Heart right ventricle (tissue), 16 donors: ENCODE results near the gene RPL5. TPM values are rescaled to one million over a fixed set of nuclear protein-coding genes. Genes with fewer than 3 reads are reported as not detected.
A peak's percentile ranks its signal among the peaks of the same experiment; 100 is the strongest.

Experiments used
- ATAC-seq, 8 donors: fragments of 200-7000 bp; cut with Tn5 transposase; one replicate each; pipeline ENCODE4 v1.9.1; 2020; ENCODE audit warnings: mild to moderate bottlenecking in 8 of 8, moderate library complexity in 8 of 8, moderate number of reproducible peaks in 1 of 8
- DNase-seq, 2 donors: peaks; one replicate each; pipeline ENCODE4 v3.0.0-alpha.2; 2020
- H3K27ac ChIP-seq, 10 donors: fragments of 200-600 bp; sonication (generic) in 2 of 10; one replicate each; pipeline versions ENCODE4 v1.5.0 to v1.8.0; 2020 to 2022; ENCODE audit warnings: mild to moderate bottlenecking in 3 of 10
- H3K27me3 ChIP-seq, 7 donors: fragments of 200-600 bp; one replicate each; pipeline ENCODE4 v1.8.0; 2021 to 2022; ENCODE audit warnings: mild to moderate bottlenecking in 2 of 7
- H3K36me3 ChIP-seq, 9 donors: fragments of 200-600 bp; sonication (generic) in 1 of 9; one replicate each; pipeline versions ENCODE4 v1.5.0 to v1.8.0; 2020 to 2022; ENCODE audit warnings: mild to moderate bottlenecking in 2 of 9
- H3K4me1 ChIP-seq, 9 donors: fragments of 200-600 bp; sonication (generic) in 1 of 9; one replicate each; pipeline versions ENCODE4 v1.5.0 to v1.8.0; 2020 to 2022; ENCODE audit warnings: mild to moderate bottlenecking in 4 of 9
- H3K4me3 ChIP-seq, 10 donors: fragments of 200-600 bp; sonication (generic) in 2 of 10; one replicate each; pipeline versions ENCODE4 v1.5.0 to v1.8.0; 2020 to 2022; ENCODE audit warnings: mild to moderate bottlenecking in 7 of 10, moderate library complexity in 2 of 10
- H3K9me3 ChIP-seq, 11 donors: fragments of 200-600 bp in 10 of 11; sonication (generic) in 2 of 11; one replicate each; pipeline versions ENCODE4 v1.5.0 to v1.8.0; 2013 to 2022; ENCODE audit warnings: mild to moderate bottlenecking in 2 of 11, control low read depth in 1 of 11, moderate library complexity in 1 of 11
- WGBS, 2 donors: extraction: QIAGEN DNeasy Blood & Tissue Kit; methylation state at CpG; one replicate each; pipeline ENCODE4 v1.1.7; 2013; ENCODE audit warnings: inconsistent platforms in 1 of 2; 5-methylcytosine and 5-hydroxymethylcytosine counted together
- intact Hi-C, 10 donors: fragments of 100-400 bp; cut with DNase I; formaldehyde crosslinking; loops; one replicate each; pipeline versions ENCODE4 v1.11.1 to v1.14.2; 2022
- polyA plus RNA-seq, 2 donors: library from polyadenylated mRNA; stranded (reverse); fragments of 200-250 nt; gene quantifications; one replicate each; pipeline ENCODE4 v1.2.3, GENCODE V29; 2013
- total RNA-seq, 10 donors: library from RNA; stranded (reverse); fragmentation: NEBNext Ultra II Directional in 3 of 10; extraction: Animal tissue kit (Norgen Biotek cat#: 25700) in 3 of 10; gene quantifications; one replicate each; pipeline versions ENCODE4 v1.2.1 to v1.2.4, GENCODE V29; 2021 to 2023
- TF ChIP-seq, protein P1 (sequence below), 9 donors: fragments of 200-600 bp; sonication (generic) in 2 of 9; IDR thresholded peaks; one replicate each; pipeline versions ENCODE4 v1.5.0 to v1.8.0; 2021 to 2022; ENCODE audit warnings: antibody characterized with exemption in 9 of 9, mild to moderate bottlenecking in 5 of 9, moderate library complexity in 1 of 9
- donor health status: Arrhythmogenic right ventricular cardiomyopathy.
- donor health status: ischemic (EF 13 %, LVEDD 7.1; RV severe dilation, severe dysfunction).
- donor health status: healthy with polysubstance abuse.
- donor health status: DM: no; HTN: yes; CAD: no.
- donor health status: DM: no; HTN: no; CAD: no.
- donor health status: ischemic (EF 25% LVEDD 6.9; RV normal size, moderate dysfunction).
- donor health status: ischemic (EF 25% LVEDD 5.7; RV mildly dilated, moderate dysfunction).
- donor health status: healthy.
- donor health status: DM: yes; HTN: yes; CAD: no.
- donor health status: Ischemic cardiomyopathy.
- donor health status: ischemic (EF 35%, LVEDD 5.7; RV mildly dilated, moderate dysfunction).
- donor health status: nonischemic (EF 11% LVEDD 7.7; RV severe dilation, severe dysfunction).
- donor health status: DM: yes; HTN: yes; CAD: no.
- donor health status: PGD.
- donor health status: ischemic (EF 29% LVEDD 5.4; RV normal size, mild dysfunction).
- donor health status: nonischemic (EF 23%, LVEDD 6.1; RV moderate dilation, normal function).

Gene RPL5
- total and polyA plus RNA-seq, 12 donors, result 468 to 1,695 (median 561) TPM

DNA sequence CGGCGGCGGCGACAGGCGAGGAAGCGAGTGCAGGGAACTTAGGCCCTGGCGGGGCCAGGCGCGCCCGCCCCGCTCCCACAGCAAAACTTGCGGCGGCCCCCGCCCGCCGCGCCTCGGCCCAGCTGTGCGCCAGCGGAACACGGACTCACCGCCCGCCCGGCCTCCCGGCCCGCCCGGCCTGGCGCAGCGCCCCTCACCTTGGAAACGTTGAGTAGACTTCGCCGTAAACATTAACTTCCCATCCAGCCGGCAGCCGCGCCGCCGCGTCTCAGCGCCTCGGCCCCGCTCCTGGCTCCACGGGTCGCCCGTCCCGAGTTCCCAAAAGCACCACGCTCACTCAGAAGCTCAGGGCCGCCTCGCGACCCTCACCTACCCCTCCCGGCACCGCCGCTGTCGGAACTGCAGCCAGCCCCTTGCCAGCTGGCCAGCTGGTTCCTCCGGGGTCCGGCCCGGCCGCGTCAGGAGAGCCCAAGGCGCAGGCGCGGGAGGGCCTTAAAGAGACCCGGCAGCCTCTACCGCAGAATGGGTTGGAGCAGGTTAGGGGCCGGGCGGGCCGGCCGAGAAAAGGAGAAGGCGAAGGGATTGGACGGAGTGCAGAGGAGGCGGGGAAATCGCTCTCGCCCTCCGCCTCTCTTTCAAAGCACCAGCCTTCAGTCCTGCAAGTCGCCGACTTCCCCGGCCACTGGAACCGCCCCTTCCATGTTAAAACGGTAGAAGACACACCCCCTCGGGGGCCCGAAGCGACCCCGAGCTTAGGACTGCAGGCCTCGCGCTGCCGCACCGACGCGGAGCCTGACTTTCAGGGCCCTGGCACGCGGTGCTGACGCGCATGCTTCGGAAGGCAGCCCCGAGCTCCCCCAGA is 47.0 kb upstream of the RPL5 start, which contains the start of gene EVI5:
Gene EVI5 (minus strand): TSS at position 470 of the 862 bp plus-strand sequence. CDS start 48,562 bp downstream, outside the sequence.
- WGBS, 2 donors, result 1% methylated on average over 87 to 94 of the region's 94 CpGs
- Histone ChIP-seq H3K4me3 (peak within 1 kb of the TSS; percentile 47 to 91 (median 75)), H3K9me3 (no peaks in the 10 kb centered on the region), H3K4me1 (peaks cover 0 to 49% (median 26%) of the 10 kb centered on the region in 9 donors), H3K27ac (peak within 1 kb of the TSS; percentile 67 to 100 (median 95)), H3K27me3 (no peaks in the 10 kb centered on the region), H3K36me3 (peaks cover 0 to 7% (median 0%) of the 10 kb centered on the region in 9 donors)
- DNase-seq, result peak; percentile 94
- ATAC-seq, result peak; percentile 96 to 98 (median 97)
- TF ChIP-seq, protein P1, sequence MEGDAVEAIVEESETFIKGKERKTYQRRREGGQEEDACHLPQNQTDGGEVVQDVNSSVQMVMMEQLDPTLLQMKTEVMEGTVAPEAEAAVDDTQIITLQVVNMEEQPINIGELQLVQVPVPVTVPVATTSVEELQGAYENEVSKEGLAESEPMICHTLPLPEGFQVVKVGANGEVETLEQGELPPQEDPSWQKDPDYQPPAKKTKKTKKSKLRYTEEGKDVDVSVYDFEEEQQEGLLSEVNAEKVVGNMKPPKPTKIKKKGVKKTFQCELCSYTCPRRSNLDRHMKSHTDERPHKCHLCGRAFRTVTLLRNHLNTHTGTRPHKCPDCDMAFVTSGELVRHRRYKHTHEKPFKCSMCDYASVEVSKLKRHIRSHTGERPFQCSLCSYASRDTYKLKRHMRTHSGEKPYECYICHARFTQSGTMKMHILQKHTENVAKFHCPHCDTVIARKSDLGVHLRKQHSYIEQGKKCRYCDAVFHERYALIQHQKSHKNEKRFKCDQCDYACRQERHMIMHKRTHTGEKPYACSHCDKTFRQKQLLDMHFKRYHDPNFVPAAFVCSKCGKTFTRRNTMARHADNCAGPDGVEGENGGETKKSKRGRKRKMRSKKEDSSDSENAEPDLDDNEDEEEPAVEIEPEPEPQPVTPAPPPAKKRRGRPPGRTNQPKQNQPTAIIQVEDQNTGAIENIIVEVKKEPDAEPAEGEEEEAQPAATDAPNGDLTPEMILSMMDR (IDR thresholded peaks at IDR 0.05), result peak in 4 of 9 donors; percentile 10 to 45 (median 29)
- intact Hi-C loops, result loop anchor here in 2 of 10 donors (2.0 to 5.0 kb wide), 2 partner anchors 28 to 47 kb away; partner anchors contain the start of gene RPL5 (in 1 of the 2)

DNA sequence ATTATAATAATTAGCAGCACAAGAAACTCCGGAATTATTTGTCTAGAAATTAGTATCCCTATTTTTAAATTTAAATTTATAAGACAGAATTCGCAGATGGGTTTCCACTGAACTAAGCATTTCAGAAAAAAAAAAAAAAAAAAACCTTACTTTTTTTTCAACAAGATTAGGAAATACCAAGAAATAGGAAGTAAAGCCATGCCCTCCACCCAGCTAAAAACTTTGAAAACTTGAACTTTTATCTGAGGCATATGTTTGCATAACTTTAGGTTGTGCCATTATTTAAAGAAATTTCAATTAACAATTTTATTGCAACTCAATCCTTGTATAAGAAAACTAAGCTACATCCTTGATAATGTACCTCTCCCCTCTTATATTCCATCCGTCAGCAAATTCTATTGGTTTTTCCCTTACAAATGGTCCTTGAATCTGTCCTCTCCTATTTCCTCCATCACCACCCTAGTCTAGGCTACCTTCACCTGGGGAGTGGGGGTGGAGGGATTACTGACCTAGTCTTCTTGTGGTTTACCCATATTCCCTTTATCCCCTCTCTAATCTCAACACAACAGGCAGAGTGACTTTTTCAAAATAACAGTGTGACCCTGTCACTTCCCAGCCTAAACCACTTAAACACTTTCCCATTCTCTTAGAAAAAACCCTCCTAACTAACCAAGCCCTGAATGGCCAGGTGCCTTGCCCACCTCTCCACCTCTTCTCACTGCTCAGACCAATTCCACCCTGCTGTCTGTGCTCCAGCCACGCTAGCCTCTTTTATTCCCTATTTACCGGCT is 45.5 kb upstream of the RPL5 start:
- H3K27ac ChIP-seq, result peak overlapping the region in 8 of 10 donors; percentile 90 to 100 (median 96)
- H3K4me3 ChIP-seq, result peak overlapping the region in 6 of 10 donors; percentile 63 to 91 (median 82)

DNA sequence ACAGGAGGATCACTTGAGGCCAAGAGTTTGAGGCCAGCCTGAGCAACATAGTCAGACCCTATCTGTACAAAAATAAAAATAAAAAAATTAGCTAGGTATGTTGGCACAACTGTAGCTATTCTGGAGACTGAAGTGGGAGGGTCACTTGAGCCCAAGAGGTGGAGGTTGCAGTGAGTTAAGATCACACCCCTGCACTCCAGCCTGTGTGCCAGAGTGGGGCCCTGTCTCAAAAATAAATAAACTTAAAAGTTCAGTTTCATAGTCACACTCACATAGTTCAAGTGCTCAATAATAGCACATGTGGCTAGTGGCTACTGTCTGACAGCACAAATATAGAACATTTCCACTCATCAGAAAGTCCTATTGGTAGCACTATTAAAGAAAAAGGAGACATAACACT is 41.8 kb upstream of the RPL5 start:
- DNase-seq (no peak), ATAC-seq (no peak)
- Histone ChIP-seq H3K27ac (peak overlapping the region in 3 of 10 donors; percentile 17 to 48 (median 41)), H3K4me1 (peaks cover 0 to 30% (median 8%) of the 10 kb centered on the region in 9 donors), H3K4me3 (no peak overlapping the region), H3K36me3 (no peaks in the 10 kb centered on the region), H3K9me3 (peaks cover 0 to 10% (median 0%) of the 10 kb centered on the region in 11 donors), H3K27me3 (no peaks in the 10 kb centered on the region)
- TF ChIP-seq, protein P1 (IDR thresholded peaks at IDR 0.05), result no peak
- intact Hi-C loops, result no loop called here

More for the DNA sequence above, 45.5 kb upstream of the RPL5 start:
- DNase-seq (no peak), ATAC-seq (no peak)
- 87 to 90% methylated on average over 5 of the region's 5 CpGs for whole genome bisulfite sequencing, 2 donors
- Histone ChIP-seq H3K9me3 (no peaks in the 10 kb centered on the region), H3K4me1 (peaks cover 0 to 40% (median 26%) of the 10 kb centered on the region in 9 donors), H3K27me3 (no peaks in the 10 kb centered on the region), H3K36me3 (peaks cover 0 to under 1% (median 0%) of the 10 kb centered on the region in 9 donors)
- intact Hi-C loops, result loop anchor here in 1 of 10 donors (5.0 kb wide), 1 partner anchor 46 kb away; the partner anchor contains the start of gene RPL5
- TF ChIP-seq, protein P1 (IDR thresholded peaks at IDR 0.05), result no peak

DNA sequence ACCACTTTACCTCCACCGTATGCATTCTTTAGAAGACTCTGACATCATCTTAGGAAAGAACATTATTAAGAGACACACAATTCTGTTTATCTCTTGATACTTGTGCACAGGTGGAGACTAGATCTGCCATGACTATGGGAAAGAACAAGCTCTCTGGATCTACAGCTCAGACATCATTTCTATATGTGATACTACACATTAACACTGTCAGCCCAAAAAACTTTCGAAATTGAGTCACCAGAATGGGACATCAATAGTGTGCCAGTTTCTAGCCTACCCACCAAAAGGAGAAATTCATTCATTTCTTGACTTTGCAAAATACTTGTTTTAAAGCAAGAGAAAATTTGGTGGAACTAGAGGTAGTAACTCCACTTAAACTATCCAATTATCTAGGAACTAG is 41.0 kb upstream of the RPL5 start:
- ATAC-seq, result no peak
- peaks cover 0 to 22% (median 7%) of the 10 kb centered on the region in 9 donors for H3K4me1 ChIP-seq
- H3K9me3 ChIP-seq, result peaks cover 0 to 10% (median 0%) of the 10 kb centered on the region in 11 donors
- H3K36me3 ChIP-seq, result no peaks in the 10 kb centered on the region
- no peaks in the 10 kb centered on the region for H3K27me3 ChIP-seq
- H3K4me3 ChIP-seq, result no peak overlapping the region
- 88 to 94% methylated on average over 2 of the region's 2 CpGs for WGBS, 2 donors
- DNase-seq, result no peak
- TF ChIP-seq, protein P1 (IDR thresholded peaks at IDR 0.05), result no peak
- intact Hi-C loops, result no loop called here
- peak overlapping the region in 1 of 10 donors; percentile 17 for H3K27ac ChIP-seq
